Measurements from ENCODE around the gene ARHGAP6. TPM values are rescaled to one million over a fixed set of nuclear protein-coding genes. Genes with fewer than 3 reads are reported as not detected.

ARHGAP6 gene
- total RNA-seq, 1 donor from 2014 or later: not detected

DNA sequence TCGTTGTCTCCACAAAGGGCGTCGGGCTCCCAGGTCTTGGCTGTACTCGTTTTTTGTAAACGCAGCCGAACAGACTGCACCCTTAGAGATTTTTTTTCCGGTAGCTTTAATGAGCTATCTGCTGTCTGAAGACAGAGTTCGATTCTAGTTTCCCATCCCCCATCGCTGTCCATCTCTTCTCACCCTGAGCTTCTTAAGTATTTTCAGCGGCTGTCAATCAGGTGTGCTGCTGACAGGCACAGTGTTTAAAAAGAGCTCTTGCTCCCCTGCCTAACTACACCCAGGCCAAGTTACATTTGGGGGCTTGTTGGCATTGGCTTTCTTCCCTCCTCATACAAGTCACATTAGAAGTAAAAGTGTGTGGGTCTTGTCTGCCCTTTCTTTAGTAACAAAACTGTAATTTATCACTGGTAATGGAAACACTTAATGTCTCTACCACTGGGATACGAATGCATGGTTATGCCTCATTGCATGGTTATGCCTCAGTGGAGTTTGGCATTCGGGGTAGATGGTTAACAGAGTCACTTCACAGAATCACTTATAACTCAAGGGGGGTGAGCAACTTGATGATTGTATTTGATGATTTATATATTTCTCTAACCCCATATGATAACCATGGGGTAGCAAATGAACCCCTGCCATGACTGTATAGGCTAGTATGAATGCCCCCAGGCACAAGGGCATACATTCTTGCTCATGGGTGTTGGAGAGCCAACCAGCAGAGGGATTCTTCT, 1.4 kb upstream of the ARHGAP6 start:
- no peaks in the 10 kb centered on the region for H3K36me3 Mint-ChIP-seq (ENCODE audit: low read depth)
- no peak for DNase-seq (ENCODE audit: low spot score)
- intact Hi-C loops (cut with micrococcal nuclease): no loop called here
- H3K27me3 Mint-ChIP-seq (ENCODE audit: low read depth): peaks cover 42% of the 10 kb centered on the region
- H3K4me3 Mint-ChIP-seq (ENCODE audit: low read depth): no peak overlapping the region
- no peaks in the 10 kb centered on the region for H3K9me3 Mint-ChIP-seq
- H3K4me1 Mint-ChIP-seq (ENCODE audit: low read depth): no peaks in the 10 kb centered on the region
- H3K27ac Mint-ChIP-seq: no peak overlapping the region

DNA sequence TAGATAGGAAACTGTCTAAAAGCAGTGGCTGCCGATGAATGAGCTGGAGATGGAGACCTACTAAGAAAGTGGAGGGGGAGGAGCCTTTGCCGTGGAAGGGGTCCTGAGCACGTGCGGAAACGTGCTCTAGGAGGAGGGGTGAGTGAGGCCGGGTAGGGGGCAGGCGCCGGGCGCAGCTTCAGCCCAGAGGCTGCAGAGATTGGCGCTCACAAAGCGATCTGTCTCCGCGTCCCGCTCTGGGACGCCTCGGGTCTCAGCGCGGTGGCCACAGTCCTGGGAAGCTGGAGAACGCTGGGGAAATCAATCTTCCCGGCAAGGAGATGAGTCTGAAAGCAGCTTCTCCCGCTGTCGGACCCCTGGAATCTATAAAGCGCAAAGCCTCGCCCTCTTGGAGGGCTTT, 444 bp upstream of the ARHGAP6 start:
- Mint-ChIP-seq H3K27me3 (ENCODE audit: low read depth) (peaks cover 42% of the 10 kb centered on the region), H3K36me3 (ENCODE audit: low read depth) (no peaks in the 10 kb centered on the region), H3K4me3 (ENCODE audit: low read depth) (no peak overlapping the region), H3K27ac (no peak overlapping the region), H3K9me3 (no peaks in the 10 kb centered on the region), H3K4me1 (ENCODE audit: low read depth) (no peaks in the 10 kb centered on the region)
- DNase-seq (ENCODE audit: low spot score): no peak
- intact Hi-C loops (cut with micrococcal nuclease): no loop called here

DNA sequence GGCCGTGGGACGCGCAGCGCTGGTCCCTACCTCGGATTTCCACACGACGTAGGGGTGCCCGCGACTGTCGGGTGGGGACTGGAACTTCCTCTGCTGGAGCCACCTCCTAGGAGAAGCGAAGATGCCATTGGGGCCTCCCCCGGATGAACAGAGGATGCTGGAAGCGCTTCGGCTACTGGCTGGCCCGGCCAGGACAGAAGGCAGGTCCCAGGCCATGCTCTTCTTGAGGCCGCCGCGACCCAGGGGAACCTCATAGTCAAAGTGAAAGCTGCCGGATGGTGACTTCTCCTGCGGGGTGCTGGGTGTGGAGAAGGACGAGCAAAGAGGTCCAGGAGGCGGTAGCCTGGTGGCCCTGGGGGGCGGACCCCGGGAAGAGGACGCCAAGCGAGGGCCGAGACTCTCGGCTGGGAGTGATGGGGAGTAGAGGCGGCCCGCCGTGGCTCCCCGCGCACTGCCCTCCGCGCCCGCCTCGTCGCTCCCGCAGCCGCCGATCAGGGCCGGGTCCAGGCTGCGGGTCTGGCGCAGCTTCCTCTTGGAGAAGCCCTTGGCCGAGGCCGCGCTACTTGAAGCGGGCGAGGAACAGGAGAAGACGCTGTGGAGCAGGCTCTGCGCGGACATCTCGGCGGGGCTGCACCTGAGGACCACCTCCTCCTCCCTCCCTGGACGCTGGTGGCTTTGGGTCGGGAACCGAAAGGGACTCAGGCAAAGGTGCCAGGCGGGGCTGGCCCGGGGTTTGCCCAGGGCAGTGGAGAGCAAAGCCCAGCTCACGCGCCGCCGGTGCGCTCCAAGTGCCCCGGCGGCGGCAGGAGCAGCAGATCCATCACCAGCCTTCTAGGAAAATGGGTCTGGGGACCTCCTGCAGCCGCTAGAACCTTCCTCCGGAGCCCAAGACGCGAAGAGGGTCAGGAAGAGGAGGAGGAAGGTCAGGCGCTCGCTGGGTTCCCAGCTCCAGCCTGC, 1.2 kb downstream of the ARHGAP6 start:
- intact Hi-C loops (cut with micrococcal nuclease): no loop called here
- Mint-ChIP-seq H3K4me3 (ENCODE audit: low read depth) (no peak overlapping the region), H3K27me3 (ENCODE audit: low read depth) (peaks cover 39% of the 10 kb centered on the region), H3K36me3 (ENCODE audit: low read depth) (no peaks in the 10 kb centered on the region), H3K9me3 (no peaks in the 10 kb centered on the region), H3K4me1 (ENCODE audit: low read depth) (no peaks in the 10 kb centered on the region), H3K27ac (no peak overlapping the region)
- no peak for DNase-seq (ENCODE audit: low spot score)

DNA sequence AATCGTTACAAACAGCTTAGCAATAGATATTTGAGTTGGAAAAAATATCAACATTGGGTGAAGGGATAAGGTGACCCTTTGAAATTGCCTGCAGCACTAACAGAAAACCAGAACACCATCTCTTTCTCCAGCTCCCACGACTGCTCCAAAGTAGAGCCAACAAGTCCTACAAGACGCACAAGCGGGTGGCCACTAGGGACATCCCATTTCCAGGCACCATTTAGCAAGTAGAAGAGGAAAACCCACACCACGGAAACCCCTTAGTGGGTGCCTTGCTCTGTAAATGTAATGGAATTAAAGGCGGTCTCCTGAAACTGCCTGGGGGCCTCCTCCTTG, 1.9 kb downstream of the ARHGAP6 start:
- no peak overlapping the region for H3K4me3 Mint-ChIP-seq (ENCODE audit: low read depth)
- no peak for DNase-seq (ENCODE audit: low spot score)
- no peaks in the 10 kb centered on the region for H3K4me1 Mint-ChIP-seq (ENCODE audit: low read depth)
- H3K27me3 Mint-ChIP-seq (ENCODE audit: low read depth): peaks cover 35% of the 10 kb centered on the region
- no peaks in the 10 kb centered on the region for H3K9me3 Mint-ChIP-seq
- H3K27ac Mint-ChIP-seq: no peak overlapping the region
- intact Hi-C loops (cut with micrococcal nuclease): no loop called here
- no peaks in the 10 kb centered on the region for H3K36me3 Mint-ChIP-seq (ENCODE audit: low read depth)

DNA sequence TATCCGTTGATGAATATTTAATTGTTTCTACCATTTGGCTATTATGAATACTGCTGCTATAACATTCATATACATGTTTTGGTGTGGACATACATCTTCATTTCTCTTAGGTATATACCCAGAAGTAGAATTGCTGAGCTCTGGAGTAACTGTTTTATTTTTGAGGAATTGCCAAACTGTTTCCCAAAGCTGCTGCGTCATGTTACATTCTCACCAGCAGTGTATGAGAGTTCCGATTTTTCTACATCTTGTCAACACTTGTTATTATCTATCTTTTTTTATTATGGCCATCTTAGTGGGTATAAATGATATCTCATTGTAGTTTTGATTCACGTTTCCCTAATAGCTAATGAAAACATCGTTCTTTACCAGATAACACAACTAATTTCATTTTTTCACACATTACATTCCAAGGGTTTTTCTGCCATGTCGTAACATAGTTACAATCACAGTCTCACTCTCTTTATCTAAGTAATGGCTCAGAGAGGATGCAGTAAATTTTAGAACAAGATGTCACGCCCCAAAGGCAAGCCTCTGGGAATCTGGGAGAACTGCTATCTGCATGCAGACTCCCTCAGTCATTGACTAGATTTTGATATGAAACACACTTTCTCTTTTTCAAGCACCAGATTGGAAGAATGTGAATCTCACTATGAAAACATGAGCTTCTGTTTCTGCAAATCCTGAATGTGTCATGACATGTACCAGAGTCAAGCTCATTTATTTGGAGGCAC, 10.3 kb downstream of the ARHGAP6 start:
- no peak overlapping the region for H3K27ac Mint-ChIP-seq
- peaks cover 11% of the 10 kb centered on the region for H3K27me3 Mint-ChIP-seq (ENCODE audit: low read depth)
- intact Hi-C loops (cut with micrococcal nuclease): no loop called here
- no peaks in the 10 kb centered on the region for H3K9me3 Mint-ChIP-seq
- DNase-seq (ENCODE audit: low spot score): no peak
- H3K4me1 Mint-ChIP-seq (ENCODE audit: low read depth): no peaks in the 10 kb centered on the region
- H3K4me3 Mint-ChIP-seq (ENCODE audit: low read depth): no peak overlapping the region
- no peaks in the 10 kb centered on the region for H3K36me3 Mint-ChIP-seq (ENCODE audit: low read depth)

DNA sequence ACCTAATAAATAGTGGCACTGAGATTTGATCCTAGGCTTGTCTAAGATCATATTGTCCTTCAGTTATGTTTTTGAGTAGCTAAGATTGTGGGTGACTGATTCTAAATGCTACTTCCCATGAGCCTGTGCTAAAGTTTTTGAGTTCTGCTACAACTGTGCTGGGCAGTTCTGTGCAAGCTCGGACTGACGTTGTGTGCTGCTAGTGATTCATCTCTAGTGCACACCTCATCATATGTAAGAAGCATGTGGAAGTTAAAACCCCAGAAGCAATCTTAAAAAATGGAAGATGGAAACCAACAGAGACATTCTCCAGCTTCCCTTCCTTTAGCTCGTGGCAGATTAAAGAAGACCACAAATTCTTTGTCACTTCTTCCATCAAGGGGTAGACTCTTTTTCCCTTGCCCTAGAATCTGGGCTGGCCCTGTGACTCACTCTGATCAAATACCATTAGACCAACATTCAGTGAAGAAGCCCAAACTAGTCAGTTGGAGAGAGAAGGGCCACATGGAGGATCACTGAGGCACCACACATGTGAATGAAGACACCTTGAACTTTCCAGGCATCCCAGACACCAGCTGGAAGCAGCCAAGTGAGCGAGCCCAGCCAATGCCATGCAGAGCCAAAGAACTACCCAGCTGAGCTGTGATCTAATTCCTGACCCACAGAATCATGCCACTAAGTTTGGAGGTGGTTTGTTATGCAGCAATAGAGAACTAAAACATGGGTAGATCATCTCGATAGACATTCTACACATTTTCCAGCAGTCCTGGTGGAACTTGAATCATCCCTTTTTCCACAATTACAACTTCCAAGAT, 16.8 kb downstream of the ARHGAP6 start:
- Mint-ChIP-seq H3K4me1 (ENCODE audit: low read depth) (no peaks in the 10 kb centered on the region), H3K36me3 (ENCODE audit: low read depth) (no peaks in the 10 kb centered on the region), H3K4me3 (ENCODE audit: low read depth) (no peak overlapping the region), H3K27me3 (ENCODE audit: low read depth) (peaks cover 2% of the 10 kb centered on the region), H3K9me3 (no peaks in the 10 kb centered on the region), H3K27ac (no peak overlapping the region)
- no peak for DNase-seq (ENCODE audit: low spot score)
- intact Hi-C loops (cut with micrococcal nuclease): no loop called here

DNA sequence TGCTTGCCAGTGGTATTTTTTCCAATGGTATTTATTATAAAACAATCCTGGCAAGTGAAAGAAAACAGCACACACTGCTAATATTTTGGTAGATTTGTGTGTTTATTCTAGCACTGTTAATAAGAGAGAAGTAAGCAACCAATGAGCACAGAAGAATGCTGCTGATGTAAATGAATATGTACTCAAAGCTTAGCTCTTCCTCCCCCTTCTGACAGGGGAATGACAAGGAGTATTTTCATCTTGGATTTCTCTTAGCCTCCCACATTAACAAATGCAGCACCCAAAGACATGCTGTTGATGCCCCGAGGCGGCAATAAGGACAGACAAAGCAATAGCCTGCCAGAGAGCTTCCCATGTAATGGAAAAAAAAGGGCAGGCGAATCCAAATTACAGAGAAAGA, 18.6 kb downstream of the ARHGAP6 start:
- no peak overlapping the region for H3K4me3 Mint-ChIP-seq (ENCODE audit: low read depth)
- no peaks in the 10 kb centered on the region for H3K4me1 Mint-ChIP-seq (ENCODE audit: low read depth)
- peaks cover 2% of the 10 kb centered on the region for H3K27me3 Mint-ChIP-seq (ENCODE audit: low read depth)
- no peaks in the 10 kb centered on the region for H3K36me3 Mint-ChIP-seq (ENCODE audit: low read depth)
- no peak for DNase-seq (ENCODE audit: low spot score)
- H3K27ac Mint-ChIP-seq: no peak overlapping the region
- intact Hi-C loops (cut with micrococcal nuclease): no loop called here
- H3K9me3 Mint-ChIP-seq: no peaks in the 10 kb centered on the region

DNA sequence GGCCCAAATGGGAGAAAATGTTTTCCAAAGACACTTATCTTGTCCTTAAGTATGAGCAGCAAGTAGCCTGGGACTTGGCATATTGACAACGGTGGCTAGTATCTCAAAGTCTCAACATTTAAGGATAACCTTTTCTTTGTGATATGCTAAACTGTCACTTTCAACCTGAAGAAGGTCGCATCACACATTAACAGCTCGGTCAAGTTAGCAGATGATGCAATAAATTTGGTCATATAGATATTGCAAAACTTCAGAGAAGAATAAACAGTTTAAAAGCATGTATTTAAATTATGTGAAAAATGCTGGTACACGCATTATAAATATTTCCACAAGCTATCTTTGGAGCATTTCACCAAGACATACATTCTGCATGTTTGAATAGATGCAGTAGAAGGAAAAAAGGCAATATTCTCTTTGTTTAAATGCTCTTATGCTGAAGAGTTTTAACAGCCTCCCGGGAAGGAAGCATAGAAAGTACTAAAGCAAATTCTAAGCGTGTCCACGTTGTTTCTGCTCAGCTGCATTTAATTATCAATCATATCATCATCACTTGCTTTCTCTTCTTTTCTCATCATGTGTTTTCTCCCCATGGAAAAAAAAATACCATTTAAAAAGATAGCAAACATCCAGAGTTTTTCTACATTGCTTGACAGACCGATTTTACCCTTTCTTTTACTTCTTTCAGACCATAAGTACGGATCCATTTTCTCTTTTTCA, 24.2 kb downstream of the ARHGAP6 start:
- intact Hi-C loops (cut with micrococcal nuclease): no loop called here
- no peaks in the 10 kb centered on the region for H3K9me3 Mint-ChIP-seq
- peaks cover 4% of the 10 kb centered on the region for H3K27me3 Mint-ChIP-seq (ENCODE audit: low read depth)
- no peak overlapping the region for H3K27ac Mint-ChIP-seq
- no peaks in the 10 kb centered on the region for H3K36me3 Mint-ChIP-seq (ENCODE audit: low read depth)
- no peaks in the 10 kb centered on the region for H3K4me1 Mint-ChIP-seq (ENCODE audit: low read depth)
- no peak overlapping the region for H3K4me3 Mint-ChIP-seq (ENCODE audit: low read depth)
- no peak for DNase-seq (ENCODE audit: low spot score)

DNA sequence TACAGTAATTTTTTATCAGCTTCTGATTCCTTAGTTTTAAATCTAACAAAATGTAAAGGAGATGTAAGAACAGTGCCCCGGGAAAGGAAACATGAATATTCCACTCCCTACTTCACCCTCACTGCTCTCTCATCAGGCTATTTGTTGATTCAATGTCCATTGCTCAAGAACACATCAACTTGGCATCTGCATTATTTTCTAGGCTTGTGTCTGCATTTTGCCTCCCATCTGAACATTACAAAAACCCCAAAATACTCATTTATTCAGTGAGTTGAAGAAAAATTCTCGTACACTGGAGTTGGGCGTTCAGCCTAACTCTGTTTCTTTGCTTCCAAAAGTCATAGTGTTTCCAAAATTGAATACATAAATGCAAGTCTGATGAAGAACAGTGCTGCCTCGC, 25.6 kb downstream of the ARHGAP6 start:
- Mint-ChIP-seq H3K36me3 (ENCODE audit: low read depth) (no peaks in the 10 kb centered on the region), H3K9me3 (no peaks in the 10 kb centered on the region), H3K4me1 (ENCODE audit: low read depth) (no peaks in the 10 kb centered on the region), H3K4me3 (ENCODE audit: low read depth) (no peak overlapping the region), H3K27ac (no peak overlapping the region), H3K27me3 (ENCODE audit: low read depth) (peaks cover 4% of the 10 kb centered on the region)
- intact Hi-C loops (cut with micrococcal nuclease): no loop called here
- no peak for DNase-seq (ENCODE audit: low spot score)

DNA sequence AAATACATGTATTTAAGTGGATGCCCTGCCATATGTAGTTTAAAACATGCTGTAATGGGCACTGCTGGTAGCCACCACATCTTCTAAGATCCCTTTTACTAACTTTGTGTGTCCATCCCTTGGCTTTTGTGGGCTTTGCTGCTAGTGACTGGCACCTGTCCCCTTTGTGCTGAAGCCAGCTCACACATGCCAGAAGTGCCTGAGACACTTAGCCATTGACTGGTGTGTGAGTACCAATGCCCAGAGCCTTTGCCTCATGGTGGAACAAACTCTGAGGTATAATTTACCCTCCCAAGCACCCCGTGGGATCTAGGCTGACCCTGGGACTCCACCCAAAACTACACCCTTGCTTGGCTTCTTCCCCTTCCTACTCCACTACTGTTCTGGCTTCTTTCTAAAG, 33.0 kb downstream of the ARHGAP6 start:
- H3K4me1 Mint-ChIP-seq (ENCODE audit: low read depth): no peaks in the 10 kb centered on the region
- no peaks in the 10 kb centered on the region for H3K27me3 Mint-ChIP-seq (ENCODE audit: low read depth)
- H3K4me3 Mint-ChIP-seq (ENCODE audit: low read depth): no peak overlapping the region
- H3K27ac Mint-ChIP-seq: no peak overlapping the region
- H3K36me3 Mint-ChIP-seq (ENCODE audit: low read depth): no peaks in the 10 kb centered on the region
- H3K9me3 Mint-ChIP-seq: no peaks in the 10 kb centered on the region
- intact Hi-C loops (cut with micrococcal nuclease): no loop called here
- no peak for DNase-seq (ENCODE audit: low spot score)

DNA sequence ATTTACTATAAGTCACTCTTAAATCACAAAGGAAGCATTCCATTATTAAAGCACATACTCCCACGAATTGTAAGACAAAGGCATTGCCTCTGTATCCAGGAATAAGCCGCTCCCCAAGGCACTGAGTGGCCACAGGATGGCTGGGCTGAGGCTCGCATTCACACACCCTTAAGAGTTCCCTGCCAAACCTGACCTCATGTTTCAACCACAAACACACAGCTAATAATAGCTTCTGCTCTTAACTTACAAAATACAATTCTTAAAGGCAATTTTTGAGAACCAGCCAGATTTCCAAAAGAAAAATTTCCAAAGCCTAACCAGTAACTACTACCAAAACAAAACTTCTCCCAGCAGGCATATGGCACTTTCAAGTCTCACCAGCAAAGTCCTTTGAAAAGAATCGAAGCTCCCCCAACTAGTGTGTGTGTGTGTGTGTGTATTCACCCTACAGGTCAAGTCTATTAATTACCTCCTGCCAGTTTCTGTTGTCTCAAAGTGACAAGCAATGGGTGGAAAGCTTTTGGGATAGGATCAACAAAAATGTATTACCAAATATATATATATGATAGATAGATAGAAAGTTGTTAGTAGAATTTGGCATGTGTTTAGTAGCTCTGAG, 36.0 kb downstream of the ARHGAP6 start:
- Mint-ChIP-seq H3K4me3 (ENCODE audit: low read depth) (no peak overlapping the region), H3K9me3 (no peaks in the 10 kb centered on the region), H3K4me1 (ENCODE audit: low read depth) (no peaks in the 10 kb centered on the region), H3K27ac (no peak overlapping the region), H3K36me3 (ENCODE audit: low read depth) (no peaks in the 10 kb centered on the region), H3K27me3 (ENCODE audit: low read depth) (no peaks in the 10 kb centered on the region)
- intact Hi-C loops (cut with micrococcal nuclease): no loop called here
- no peak for DNase-seq (ENCODE audit: low spot score)

All from activated T-helper 2 cell treated with anti-CD3 and anti-CD28 coated beads, Interferon-gamma antibody, Interleukin-2, Interleukin-4, amounts not matched to agents 10 μg/mL and 5 μg/mL and 100 μg/mL, durations not matched to agents 14 hours and 24 hours and 36 hours (primary cell).